OCI-LY3 (cell line): Measurements from ENCODE around the gene RPL3.

Experiments
- H2AFZ ChIP-seq: fragments of 200-600, 300-600 bp; shearing (Covaris generic); 2 replicates; pipeline ENCODE4 v1.6.0; 2014; ENCODE audit warnings: antibody characterized with exemption, low read depth, low read length
- H3K27ac ChIP-seq: fragments of 200-600, 300-600 bp; sonication (generic); 2 replicates; pipeline ENCODE4 v1.5.1; 2014; ENCODE audit warnings: mild to moderate bottlenecking, low read length, moderate library complexity, mixed read lengths
- H3K27me3 ChIP-seq: fragments of 200-600, 300-600 bp; sonication (generic); 2 replicates; pipeline ENCODE4 v1.6.1; 2014; ENCODE audit warnings: low read depth, low read length, mixed read lengths
- H3K36me3 ChIP-seq: fragments of 200-600, 300-600 bp; sonication (generic); replicated peaks from 2 replicates; pipeline ENCODE3; 2014; ENCODE audit warnings: low read depth, low read length, mixed read lengths
- H3K4me1 ChIP-seq: fragments of 300-600, 200-600 bp; sonication (generic); 2 replicates; pipeline ENCODE4 v1.6.1; 2014; ENCODE audit warnings: low read length, mixed read lengths
- H3K4me2 ChIP-seq: fragments of 200-600, 300-600 bp; sonication (generic); 2 replicates; pipeline ENCODE4 v1.6.1; 2014; ENCODE audit warnings: low read length, mixed read lengths
- H3K4me3 ChIP-seq: fragments of 300-600, 200-600 bp; sonication (generic); 2 replicates; pipeline ENCODE4 v1.5.1; 2014; ENCODE audit warnings: antibody characterized with exemption, mild to moderate bottlenecking, low read length, moderate library complexity
- H3K79me2 ChIP-seq: fragments of 300-600, 200-600 bp; shearing (Covaris generic); 2 replicates; pipeline ENCODE4 v1.6.1; 2014; ENCODE audit warnings: mild to moderate bottlenecking, low read length, mixed read lengths
- H3K9ac ChIP-seq: fragments of 300-600, 200-600 bp; shearing (Covaris generic); 2 replicates; pipeline ENCODE4 v1.6.0; 2014; ENCODE audit warnings: mild to moderate bottlenecking, low read length, moderate library complexity
- H3K9me3 ChIP-seq: fragments of 200-600, 300-600 bp; shearing (Covaris generic); 2 replicates; pipeline ENCODE4 v1.6.1; 2014; ENCODE audit warnings: low read length, mixed read lengths; ENCODE audit not compliant: insufficient read depth
- H4K20me1 ChIP-seq: fragments of 200-600, 300-600 bp; sonication (generic); 2 replicates; pipeline ENCODE4 v1.6.1; 2016; ENCODE audit warnings: low read length, mixed read lengths; ENCODE audit not compliant: insufficient read depth
- EZH2phosphoT487 ChIP-seq: fragments of 200-600 bp; shearing (Covaris generic); IDR thresholded peaks from 2 replicates; pipeline ENCODE4 v1.6.1; 2018; ENCODE audit warnings: antibody characterized with exemption, mixed run types, low read depth
- TF ChIP-seq, protein P1 (sequence below): fragments of 200-600, 300-600 bp; sonication (generic); IDR thresholded peaks from 2 replicates; pipeline ENCODE4 v1.5.1; 2014; ENCODE audit warnings: antibody characterized with exemption, low read length, low read depth

Gene RPL3

GRCh38 chr22:39362271-39362670 lies 42.8 kb upstream of the RPL3 start:
- no peak overlapping the region for H2AFZ ChIP-seq
- H3K4me2 ChIP-seq: no peak overlapping the region
- TF ChIP-seq, protein P1, sequence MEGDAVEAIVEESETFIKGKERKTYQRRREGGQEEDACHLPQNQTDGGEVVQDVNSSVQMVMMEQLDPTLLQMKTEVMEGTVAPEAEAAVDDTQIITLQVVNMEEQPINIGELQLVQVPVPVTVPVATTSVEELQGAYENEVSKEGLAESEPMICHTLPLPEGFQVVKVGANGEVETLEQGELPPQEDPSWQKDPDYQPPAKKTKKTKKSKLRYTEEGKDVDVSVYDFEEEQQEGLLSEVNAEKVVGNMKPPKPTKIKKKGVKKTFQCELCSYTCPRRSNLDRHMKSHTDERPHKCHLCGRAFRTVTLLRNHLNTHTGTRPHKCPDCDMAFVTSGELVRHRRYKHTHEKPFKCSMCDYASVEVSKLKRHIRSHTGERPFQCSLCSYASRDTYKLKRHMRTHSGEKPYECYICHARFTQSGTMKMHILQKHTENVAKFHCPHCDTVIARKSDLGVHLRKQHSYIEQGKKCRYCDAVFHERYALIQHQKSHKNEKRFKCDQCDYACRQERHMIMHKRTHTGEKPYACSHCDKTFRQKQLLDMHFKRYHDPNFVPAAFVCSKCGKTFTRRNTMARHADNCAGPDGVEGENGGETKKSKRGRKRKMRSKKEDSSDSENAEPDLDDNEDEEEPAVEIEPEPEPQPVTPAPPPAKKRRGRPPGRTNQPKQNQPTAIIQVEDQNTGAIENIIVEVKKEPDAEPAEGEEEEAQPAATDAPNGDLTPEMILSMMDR: no peak
- TF ChIP-seq EZH2phosphoT487: no peak
- H3K4me1 ChIP-seq: peaks cover 9% of the 10 kb centered on the region
- no peak overlapping the region for H3K4me3 ChIP-seq
- H3K27ac ChIP-seq: no peak overlapping the region
- peaks cover 4% of the 10 kb centered on the region for H4K20me1 ChIP-seq
- no peak overlapping the region for H3K9ac ChIP-seq
- H3K79me2 ChIP-seq: no peaks in the 10 kb centered on the region
- H3K36me3 ChIP-seq: peaks cover 3% of the 10 kb centered on the region
- no peaks in the 10 kb centered on the region for H3K9me3 ChIP-seq
- no peaks in the 10 kb centered on the region for H3K27me3 ChIP-seq

- TF ChIP-seq, protein P1: no peak
- no peak for TF ChIP-seq EZH2phosphoT487
- H3K79me2 ChIP-seq: peaks cover 3% of the 10 kb centered on the region; the same call in 1 of the 2 replicates
Measured at GRCh38 chr22:39361496-39361895, 42.1 kb upstream of the RPL3 start.

DNA sequence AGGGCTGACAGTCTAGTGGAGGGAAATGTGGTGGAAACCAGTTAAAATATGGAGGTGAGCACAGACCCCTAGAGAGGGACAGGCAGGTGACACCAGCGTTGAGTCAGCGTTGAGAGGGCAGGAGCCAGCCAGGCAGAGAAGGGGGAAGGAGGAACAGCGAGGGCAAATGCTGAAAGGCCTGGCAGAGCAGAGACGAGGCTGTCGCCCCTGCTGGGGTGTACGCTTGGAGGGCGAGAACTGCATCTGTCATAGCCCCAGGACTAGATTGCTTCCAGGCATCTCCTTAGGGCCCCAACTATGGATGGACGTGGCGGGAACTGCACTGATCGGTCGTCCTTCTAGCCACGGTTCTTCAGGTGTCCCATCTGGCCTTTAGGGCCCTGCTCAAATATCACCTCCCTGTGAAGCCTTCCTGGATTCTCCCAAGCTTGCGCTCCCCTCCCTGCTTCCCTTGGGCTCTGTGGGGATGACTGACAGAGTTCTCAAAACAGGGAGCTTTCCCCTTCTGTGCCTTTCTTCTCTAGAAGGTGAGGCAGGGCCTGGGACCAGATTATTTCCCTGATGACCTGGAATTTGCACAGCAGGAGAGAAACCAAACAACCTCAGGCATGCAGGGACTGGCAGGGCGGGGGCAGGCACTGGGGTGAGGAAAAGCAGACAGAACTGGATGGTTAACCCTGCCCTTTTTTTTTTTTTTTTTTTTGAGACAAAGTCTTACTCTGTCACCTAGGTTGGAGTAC lies 41.4 kb upstream of the RPL3 start:
- H3K27ac ChIP-seq: no peak overlapping the region

More at GRCh38 chr22:39361496-39361895, 42.1 kb upstream of the RPL3 start:
- Histone ChIP-seq H3K4me2 (no peak overlapping the region), H2AFZ (no peak overlapping the region), H3K9ac (no peak overlapping the region), H3K9me3 (no peaks in the 10 kb centered on the region), H4K20me1 (peaks cover 7% of the 10 kb centered on the region), H3K4me3 (no peak overlapping the region), H3K27me3 (no peaks in the 10 kb centered on the region), H3K36me3 (peaks cover 3% of the 10 kb centered on the region), H3K4me1 (peaks cover 9% of the 10 kb centered on the region), H3K27ac (no peak overlapping the region)

GRCh38 chr22:39360242-39360641 lies 40.8 kb upstream of the RPL3 start:
- Histone ChIP-seq H3K27me3 (no peaks in the 10 kb centered on the region), H2AFZ (no peak overlapping the region), H3K9me3 (no peaks in the 10 kb centered on the region), H3K27ac (no peak overlapping the region), H4K20me1 (peaks cover 10% of the 10 kb centered on the region), H3K4me2 (no peak overlapping the region), H3K4me1 (peaks cover 6% of the 10 kb centered on the region), H3K36me3 (peaks cover 3% of the 10 kb centered on the region), H3K9ac (no peak overlapping the region), H3K4me3 (no peak overlapping the region), H3K79me2 (peaks cover 5% of the 10 kb centered on the region; the same call in 1 of the 2 replicates)
- TF ChIP-seq, protein P1: no peak
- TF ChIP-seq EZH2phosphoT487: no peak

More for the DNA sequence above, 41.4 kb upstream of the RPL3 start:
- Histone ChIP-seq H3K4me3 (no peak overlapping the region), H3K79me2 (peaks cover 5% of the 10 kb centered on the region; the same call in 1 of the 2 replicates), H3K9ac (no peak overlapping the region), H3K4me2 (no peak overlapping the region), H3K4me1 (peaks cover 9% of the 10 kb centered on the region), H4K20me1 (peaks cover 10% of the 10 kb centered on the region), H3K9me3 (no peaks in the 10 kb centered on the region), H3K36me3 (peaks cover 3% of the 10 kb centered on the region), H2AFZ (no peak overlapping the region), H3K27me3 (no peaks in the 10 kb centered on the region)
- TF ChIP-seq, protein P1: no peak
- no peak for TF ChIP-seq EZH2phosphoT487
